GM21825 (cell line): ENCODE results near the gene DMBT1.

Source experiments
- ATAC-seq: cut with Tn5 transposase; IDR thresholded peaks from one replicate; pipeline ENCODE4 v1.9.1; 2021; ENCODE audit warnings: mild to moderate bottlenecking, moderate library complexity; ENCODE audit not compliant: unreplicated experiment

DMBT1 gene

GRCh38 chr10:122548407-122549085, 12.0 kb upstream of the DMBT1 start:
- ATAC-seq: no peak

- ATAC-seq: no peak
Measured at GRCh38 chr10:122549636-122550035, 10.9 kb upstream of the DMBT1 start.

GRCh38 chr10:122550427-122550826, 10.1 kb upstream of the DMBT1 start:
- no peak for ATAC-seq

GRCh38 chr10:122550983-122551382, 9.6 kb upstream of the DMBT1 start:
- ATAC-seq: no peak

- no peak for ATAC-seq
Measured at GRCh38 chr10:122551450-122551849, 9.1 kb upstream of the DMBT1 start.

- ATAC-seq: no peak
Measured at GRCh38 chr10:122553341-122553740, 7.2 kb upstream of the DMBT1 start.

GRCh38 chr10:122554131-122555036, 6.2 kb upstream of the DMBT1 start:
- ATAC-seq: no peak

- no peak for ATAC-seq
Measured at GRCh38 chr10:122555442-122555841, 5.1 kb upstream of the DMBT1 start.

GRCh38 chr10:122557516-122557915, 3.0 kb upstream of the DMBT1 start:
- ATAC-seq: no peak

GRCh38 chr10:122558452-122558851, 2.1 kb upstream of the DMBT1 start:
- ATAC-seq: no peak

GRCh38 chr10:122559228-122559627, 1.3 kb upstream of the DMBT1 start:
- ATAC-seq: no peak

- ATAC-seq: no peak
Measured at GRCh38 chr10:122561212-122561611, 658 bp downstream of the DMBT1 start.

- no peak for ATAC-seq
Measured at GRCh38 chr10:122561792-122562191, 1.2 kb downstream of the DMBT1 start.

- no peak for ATAC-seq
Measured at GRCh38 chr10:122564980-122565379, 4.4 kb downstream of the DMBT1 start.

GRCh38 chr10:122565766-122566206, 5.2 kb downstream of the DMBT1 start:
- ATAC-seq: no peak

GRCh38 chr10:122566632-122567031, 6.1 kb downstream of the DMBT1 start:
- no peak for ATAC-seq

GRCh38 chr10:122567056-122567660, 6.6 kb downstream of the DMBT1 start:
- no peak for ATAC-seq

- no peak for ATAC-seq
Measured at GRCh38 chr10:122568551-122568950, 8.0 kb downstream of the DMBT1 start.

- ATAC-seq: no peak
Measured at GRCh38 chr10:122570920-122571319, 10.4 kb downstream of the DMBT1 start.

- ATAC-seq: no peak
Measured at GRCh38 chr10:122571892-122572291, 11.3 kb downstream of the DMBT1 start.

GRCh38 chr10:122575776-122576175, 15.2 kb downstream of the DMBT1 start:
- no peak for ATAC-seq

GRCh38 chr10:122576291-122576690, 15.7 kb downstream of the DMBT1 start:
- no peak for ATAC-seq
